ENCODE results near the gene SCN3B.
"Not testable (repeated sequence)": the region's sequence is repeated elsewhere in the genome, so short reads cannot be mapped to it uniquely, and the experiment has no call there.

Gene SCN3B

GRCh38 chr11:123654566-123655081 is at the start of gene SCN3B:
TSS of gene SCN3B (minus strand) at chr11:123654624. CDS start at chr11:123653801, 823 bp downstream.
- DNase-seq (ENCODE audit: low read depth in 2 of 2): peak in 1 of 2 donors; percentile 3

DNA sequence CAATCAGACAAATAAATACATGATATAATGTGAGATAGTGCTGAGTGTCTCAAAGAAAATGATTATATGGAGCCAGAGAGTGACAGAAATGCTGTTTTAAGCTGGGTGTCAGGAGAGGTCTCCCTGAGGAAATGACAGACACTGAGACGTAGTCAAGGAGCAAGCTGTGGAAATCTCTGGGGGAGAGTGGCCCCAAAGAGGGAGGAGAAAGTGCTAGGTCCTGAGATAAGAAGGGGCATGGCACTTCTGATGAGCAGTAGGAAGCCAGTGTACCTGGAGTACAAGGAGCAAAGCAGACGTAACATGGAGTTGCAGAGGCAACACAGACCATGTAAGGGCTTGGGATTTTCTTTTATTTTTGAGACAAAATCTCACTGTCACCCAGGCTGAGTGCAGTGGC is 48.3 kb upstream of the SCN3B start:
- DNase-seq (ENCODE audit: low read depth in 2 of 2): no peak

DNA sequence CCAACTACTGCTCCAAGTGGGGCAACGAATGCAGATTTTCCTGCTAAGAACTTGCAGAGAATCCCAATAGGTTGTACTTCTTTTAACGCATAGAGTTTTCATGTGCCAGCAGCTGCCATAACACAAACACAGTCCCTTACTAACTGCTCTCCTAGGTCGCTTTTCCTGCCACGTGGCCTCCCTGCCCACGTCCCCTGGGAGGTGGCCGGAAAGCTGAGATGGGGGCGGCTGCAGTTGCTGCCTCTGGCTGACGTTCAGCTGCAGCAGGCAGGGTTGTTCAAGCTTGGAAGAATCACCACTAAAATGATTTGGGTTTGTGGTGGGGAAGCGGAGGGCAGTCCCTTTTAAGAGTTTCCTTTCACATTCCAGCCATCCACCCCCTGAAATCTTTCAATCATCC is 47.7 kb upstream of the SCN3B start:
- DNase-seq (ENCODE audit: low read depth in 2 of 2): no peak

- DNase-seq (ENCODE audit: low read depth in 2 of 2): no peak
Observed at GRCh38 chr11:123700772-123701171, 46.3 kb upstream of the SCN3B start.

DNA sequence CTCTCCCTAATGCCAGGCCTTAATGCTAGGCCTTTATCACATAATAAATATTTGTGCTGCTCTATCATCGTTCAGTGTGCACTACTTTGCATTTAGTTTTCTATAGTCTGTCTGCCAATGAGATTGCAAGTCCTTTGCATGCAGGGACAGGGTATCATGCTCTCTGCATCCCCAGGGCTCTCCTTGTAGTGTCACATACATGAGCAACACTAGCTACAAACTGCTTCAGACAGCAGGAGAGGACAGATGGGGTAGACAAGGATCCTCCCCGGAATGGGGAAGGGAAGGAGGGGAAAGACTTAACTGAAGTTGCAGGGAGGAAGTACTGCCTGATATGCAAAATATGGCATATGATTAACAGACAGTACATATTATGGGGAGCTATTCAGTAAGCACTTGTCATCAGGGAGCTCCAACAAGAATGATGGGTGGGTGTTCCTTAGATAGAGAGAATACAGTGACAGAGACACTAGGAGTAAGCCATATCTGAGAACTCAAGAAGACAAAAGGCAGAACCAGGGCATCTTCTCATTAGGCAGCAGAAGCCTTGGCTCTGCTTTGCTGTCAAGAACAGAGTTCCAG is 44.2 kb upstream of the SCN3B start:
- no peak for DNase-seq (ENCODE audit: low read depth in 2 of 2)

DNA sequence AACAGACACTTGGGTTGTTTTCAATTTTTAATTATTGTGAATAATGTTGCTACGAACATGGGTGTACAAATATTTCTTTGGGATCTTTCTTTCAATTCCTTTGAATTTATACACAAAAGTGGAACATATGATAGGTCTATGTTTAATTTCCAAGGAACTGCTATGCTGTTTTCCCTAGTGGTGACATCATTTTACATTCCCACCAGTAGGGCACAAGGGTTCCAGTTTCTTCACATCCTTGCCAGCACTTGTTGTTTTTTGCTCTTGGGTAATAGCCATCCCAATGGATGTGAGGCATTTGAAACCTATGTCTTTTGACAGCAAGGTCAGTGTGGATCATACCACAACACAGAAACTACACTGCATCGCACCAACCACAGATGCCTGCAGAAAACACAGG is 41.8 kb upstream of the SCN3B start:
- no peak for DNase-seq (ENCODE audit: low read depth in 2 of 2)

GRCh38 chr11:123695231-123695630 is 40.8 kb upstream of the SCN3B start:
- no peak for DNase-seq (ENCODE audit: low read depth in 2 of 2)

DNA sequence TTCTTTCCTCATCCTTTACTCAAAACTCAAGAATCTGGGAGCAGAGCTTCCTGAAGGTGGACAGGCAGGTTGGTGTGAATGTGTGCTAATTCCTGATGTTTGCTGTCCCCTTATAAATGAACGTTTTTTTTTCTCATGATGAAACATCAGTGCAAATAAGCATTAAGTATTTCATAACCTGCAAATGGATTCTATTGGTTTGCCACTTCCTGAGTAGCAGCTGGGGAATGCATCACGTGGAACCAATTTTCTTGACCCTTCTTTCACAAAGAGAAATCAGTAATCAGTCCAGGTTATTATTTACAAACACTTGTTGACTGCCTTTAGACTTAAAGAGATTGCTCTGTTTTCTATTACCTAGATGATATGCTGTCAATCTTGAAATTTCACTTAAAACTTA is 40.1 kb upstream of the SCN3B start:
- no peak for DNase-seq (ENCODE audit: low read depth in 2 of 2)

DNA sequence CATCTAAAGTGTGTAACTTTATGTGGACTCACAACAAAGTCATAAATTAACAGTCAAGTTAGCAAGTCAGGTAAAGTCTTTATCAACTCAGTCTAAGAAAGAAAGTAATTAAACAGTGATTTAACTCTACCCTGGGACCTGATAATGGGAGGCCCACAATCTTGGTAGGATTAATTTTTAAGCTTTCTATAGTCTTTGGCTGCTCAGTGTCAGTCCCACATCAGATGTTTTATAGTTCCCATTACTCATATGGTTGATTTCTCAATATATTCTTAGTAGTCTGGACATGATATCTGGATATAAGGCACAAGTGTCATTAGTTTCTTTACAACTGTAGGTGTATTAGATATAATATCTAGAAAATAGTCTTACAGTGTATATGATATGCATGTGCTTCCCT is 38.5 kb upstream of the SCN3B start:
- no peak for DNase-seq (ENCODE audit: low read depth in 2 of 2)

- peak in 1 of 2 donors; percentile 9 for DNase-seq (ENCODE audit: low read depth in 2 of 2)
Observed at GRCh38 chr11:123690485-123690884, 36.1 kb upstream of the SCN3B start.

DNA sequence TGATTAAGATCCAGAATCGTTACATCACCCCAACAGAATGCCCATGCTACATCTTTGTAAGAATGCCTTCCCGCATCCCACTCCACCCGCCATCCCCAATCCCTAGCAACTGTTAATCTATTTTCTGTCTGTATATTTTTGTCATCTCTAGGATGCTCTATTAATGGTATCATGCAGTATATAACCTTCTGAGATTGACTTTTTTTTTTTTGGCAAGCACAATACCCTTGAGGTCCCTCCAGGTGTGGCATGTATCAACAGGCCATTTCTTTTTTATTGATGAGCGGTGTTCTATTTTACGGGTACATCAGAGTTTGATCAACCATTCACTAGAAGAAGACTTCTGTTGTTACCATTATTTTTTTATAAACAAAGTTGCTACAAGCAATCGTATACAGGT is 30.2 kb upstream of the SCN3B start:
- no peak for DNase-seq (ENCODE audit: low read depth in 2 of 2)

DNA sequence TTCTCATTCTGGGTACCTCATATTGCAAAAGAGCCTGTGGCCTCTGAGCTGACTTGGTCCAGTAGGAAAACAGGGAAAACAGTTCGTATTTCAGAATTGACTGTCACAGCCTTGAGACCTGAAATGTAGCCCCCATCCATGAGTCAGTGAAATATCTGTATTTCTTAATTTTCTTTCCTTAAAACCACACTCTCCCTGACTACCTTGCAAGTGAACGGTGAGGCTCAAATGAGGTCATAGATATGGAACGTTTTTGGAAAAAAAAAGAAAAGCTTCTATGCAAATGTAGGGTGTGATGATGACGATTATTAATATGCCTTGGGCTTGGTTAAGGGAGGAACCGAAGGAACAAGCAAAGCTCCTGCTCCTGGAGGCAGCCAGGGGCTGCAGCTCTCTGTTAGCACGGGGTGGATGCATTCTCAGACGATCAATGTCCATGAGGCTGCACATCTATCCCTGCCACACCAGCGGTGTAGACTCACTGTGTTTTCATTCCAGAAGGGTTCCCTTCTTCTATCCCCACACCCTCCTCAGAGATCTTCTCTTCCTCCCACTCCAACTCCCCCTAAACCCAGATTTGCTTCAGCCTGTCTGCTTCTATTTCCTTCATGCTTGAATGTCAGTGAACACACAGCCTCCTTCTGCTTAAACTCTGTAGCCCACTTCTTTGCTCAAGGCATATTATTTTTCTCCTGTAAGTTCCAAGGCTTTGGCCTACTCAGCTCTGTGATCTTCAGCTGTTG is 29.2 kb upstream of the SCN3B start:
- DNase-seq (ENCODE audit: low read depth in 2 of 2): no peak

DNA sequence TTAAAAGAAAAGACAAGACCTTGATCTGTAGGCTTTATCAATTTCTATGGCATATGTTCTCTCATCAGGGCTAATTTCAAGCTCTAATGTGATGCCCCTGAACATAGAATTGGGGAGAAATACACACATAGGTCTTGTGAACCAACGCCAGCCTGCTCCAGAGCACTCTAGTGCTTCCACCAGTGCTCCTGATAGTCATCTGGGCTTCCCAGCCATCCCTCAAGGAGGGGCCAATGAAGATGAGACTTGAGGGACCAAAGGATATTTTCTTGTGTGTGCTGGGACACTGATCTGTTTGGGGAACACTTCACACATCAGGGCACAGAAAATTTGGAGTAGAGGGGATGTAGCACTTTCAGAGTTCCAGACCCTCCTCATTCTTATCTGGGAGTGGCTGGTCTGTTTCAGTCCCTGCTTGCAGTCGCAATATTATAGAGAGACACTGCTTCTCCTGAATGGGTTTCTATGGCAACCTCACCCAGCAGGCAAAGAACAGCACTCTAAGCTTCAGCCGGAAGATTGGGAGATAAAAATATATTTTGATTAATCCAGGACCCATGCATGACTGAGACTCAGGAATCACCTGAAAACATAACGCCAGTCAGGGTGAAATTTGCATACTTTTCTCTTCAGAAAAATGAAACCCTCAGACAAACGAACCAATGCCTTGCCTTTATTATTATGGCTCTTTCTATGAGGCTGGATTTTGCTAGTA is 28.4 kb upstream of the SCN3B start:
- DNase-seq (ENCODE audit: low read depth in 2 of 2): no peak

GRCh38 chr11:123681030-123681429 is 26.6 kb upstream of the SCN3B start:
- DNase-seq (ENCODE audit: low read depth in 2 of 2): no peak

DNA sequence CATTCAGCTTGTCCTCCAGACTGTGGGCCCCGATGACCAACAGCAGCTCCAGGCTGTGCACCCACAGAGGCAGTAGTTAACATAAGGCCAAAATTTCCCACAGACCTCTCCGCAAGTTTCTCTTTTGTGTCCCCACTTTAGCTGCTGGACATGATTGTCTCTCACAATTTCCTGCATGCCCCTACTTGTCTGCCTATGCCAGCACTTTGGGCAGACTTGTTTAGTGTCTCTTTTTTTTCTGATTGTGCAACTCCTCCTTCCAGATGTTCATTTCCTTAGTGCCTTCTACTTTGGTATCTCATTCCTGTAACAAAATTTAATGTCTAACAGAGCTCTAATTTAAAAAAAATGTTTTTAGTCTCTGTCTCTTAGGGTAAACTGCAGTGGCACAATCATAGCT is 23.8 kb upstream of the SCN3B start:
- DNase-seq (ENCODE audit: low read depth in 2 of 2): no peak

DNA sequence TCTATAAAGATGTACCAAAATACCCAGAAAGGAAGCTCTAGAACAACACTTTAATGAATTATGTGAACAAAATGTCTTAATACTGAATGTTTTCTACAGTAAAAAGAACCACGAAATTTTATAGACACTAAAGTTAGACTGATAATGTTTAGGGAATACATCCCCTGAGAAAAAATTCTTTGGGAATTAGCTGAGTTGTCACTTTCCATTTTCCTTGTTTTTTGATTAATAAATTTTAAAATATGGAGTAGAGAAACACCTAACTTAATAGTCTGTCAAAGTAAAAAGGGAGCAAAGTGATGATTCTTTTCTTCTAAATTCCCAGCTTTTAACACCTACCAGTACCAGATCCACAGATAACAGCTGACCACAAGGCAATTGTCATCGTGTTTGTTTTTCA is 23.1 kb upstream of the SCN3B start:
- DNase-seq (ENCODE audit: low read depth in 2 of 2): no peak

DNA sequence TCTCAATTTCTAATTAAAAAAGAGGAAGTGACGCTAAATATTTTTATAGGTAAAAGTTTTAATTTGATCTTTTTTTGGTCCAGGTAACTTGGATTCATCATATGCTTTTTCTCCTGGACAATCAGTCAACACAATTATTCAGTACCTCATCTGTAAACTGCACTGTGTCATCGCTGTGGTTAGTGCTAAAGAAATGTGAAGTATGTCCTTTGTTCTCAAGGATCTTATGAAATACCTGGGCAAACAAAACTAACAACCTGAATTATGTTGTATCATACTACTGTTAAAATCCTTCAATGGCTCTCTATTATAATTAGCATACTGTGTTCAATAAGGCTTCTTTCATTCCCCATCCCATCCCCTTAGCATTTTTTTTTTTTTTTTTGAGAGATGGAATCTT is 19.9 kb upstream of the SCN3B start:
- no peak for DNase-seq (ENCODE audit: low read depth in 2 of 2)

DNA sequence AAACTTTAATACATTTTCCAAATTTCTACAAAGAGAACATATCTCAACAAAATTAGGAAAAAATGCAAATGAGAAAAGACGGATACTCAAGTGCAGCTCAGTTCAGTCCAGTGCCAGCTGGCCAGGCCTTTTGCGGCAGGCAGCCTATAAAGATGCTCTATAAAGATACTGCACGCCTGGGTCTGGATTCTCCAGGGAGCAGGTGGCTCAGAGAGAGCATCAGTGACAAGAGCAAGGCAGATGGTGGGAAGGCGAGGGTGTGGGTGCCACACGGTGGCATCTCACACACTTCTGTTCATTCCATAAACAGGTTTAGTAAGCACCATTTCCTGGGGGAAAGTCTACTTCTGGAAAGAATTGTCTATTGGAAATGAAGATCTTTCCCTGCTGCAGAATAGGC is 18.1 kb upstream of the SCN3B start:
- no peak for DNase-seq (ENCODE audit: low read depth in 2 of 2)

DNA sequence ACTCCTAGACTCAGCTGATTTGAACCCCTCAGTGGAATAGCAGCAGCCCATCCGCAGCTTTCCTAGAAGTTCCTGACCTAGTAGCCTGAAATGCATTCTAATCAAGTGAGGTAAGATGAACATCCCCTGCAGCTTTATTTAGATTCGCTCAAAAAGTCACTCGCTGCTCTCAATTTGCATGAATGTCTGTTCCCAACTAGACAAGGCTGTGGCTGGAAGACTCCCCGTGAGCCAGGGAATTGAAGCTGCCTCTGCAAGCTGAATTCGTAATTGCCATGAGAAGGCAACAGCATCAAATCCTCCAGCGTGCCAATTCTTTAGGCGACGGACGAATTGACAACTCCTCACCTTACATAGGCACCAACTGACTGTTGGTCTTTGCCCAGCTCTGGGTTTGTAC is 17.1 kb upstream of the SCN3B start:
- DNase-seq (ENCODE audit: low read depth in 2 of 2): no peak

GRCh38 chr11:123670081-123670480 is 15.7 kb upstream of the SCN3B start:
- DNase-seq (ENCODE audit: low read depth in 2 of 2): no peak

- no peak for DNase-seq (ENCODE audit: low read depth in 2 of 2)
Observed at GRCh38 chr11:123665306-123665705, 10.9 kb upstream of the SCN3B start.

- not testable (repeated sequence) for DNase-seq (ENCODE audit: low read depth in 2 of 2)
Observed at GRCh38 chr11:123659965-123660364, 5.5 kb upstream of the SCN3B start.

GRCh38 chr11:123659311-123659710 is 4.9 kb upstream of the SCN3B start:
- DNase-seq (ENCODE audit: low read depth in 2 of 2): no peak
